Smooth muscle cell (in vitro differentiated cells): Measurements from ENCODE around the gene SIK1. TPM values are rescaled to one million over a fixed set of nuclear protein-coding genes. Genes with fewer than 3 reads are reported as not detected.

Experiments used
- DNase-seq: peaks from one replicate; lab custom pipeline; 2025; ENCODE audit not compliant: unreplicated experiment; lab: John Stamatoyannopoulos, UW
- H2AFZ ChIP-seq: fragments of 200-600 bp; sonication (generic); 2 replicates; pipeline ENCODE4 v1.6.0; 2016; ENCODE audit warnings: antibody characterized with exemption, low read depth, mild to moderate bottlenecking
- H3F3A ChIP-seq: fragments of 200-600 bp; sonication (generic); 2 replicates; pipeline ENCODE4 v1.6.0; 2017; ENCODE audit warnings: antibody characterized with exemption, low read depth
- H3K27ac ChIP-seq: fragments of 200-600 bp; sonication (generic); 2 replicates; pipeline ENCODE4 v1.5.1; 2016; ENCODE audit warnings: low read depth, mild to moderate bottlenecking
- H3K27me3 ChIP-seq: fragments of 200-600 bp; sonication (generic); 2 replicates; pipeline ENCODE4 v1.6.1; 2016; ENCODE audit warnings: low read depth, mild to moderate bottlenecking
- H3K36me3 ChIP-seq: fragments of 200-600 bp; sonication (generic); 2 replicates; pipeline ENCODE4 v1.5.1; 2016; ENCODE audit warnings: low read depth
- H3K4me1 ChIP-seq: fragments of 200-600 bp; sonication (generic); 2 replicates; pipeline ENCODE4 v1.5.1; 2016; ENCODE audit warnings: low read depth
- H3K4me2 ChIP-seq: fragments of 200-600 bp; sonication (generic); 2 replicates; pipeline ENCODE4 v1.6.0; 2016; ENCODE audit warnings: mild to moderate bottlenecking
- H3K4me3 ChIP-seq: fragments of 200-600 bp; sonication (generic); 2 replicates; pipeline ENCODE4 v1.5.1; 2016; ENCODE audit warnings: mild to moderate bottlenecking
- H3K79me2 ChIP-seq: fragments of 200-600 bp; sonication (generic); 2 replicates; pipeline ENCODE4 v1.6.0; 2016; ENCODE audit warnings: low read depth, mild to moderate bottlenecking
- H3K9ac ChIP-seq: fragments of 200-600 bp; sonication (generic); 2 replicates; pipeline ENCODE4 v1.6.0; 2016; ENCODE audit warnings: low read depth
- H3K9me3 ChIP-seq: fragments of 200-600 bp; sonication (generic); replicated peaks from 2 replicates; pipeline ENCODE4 v1.5.1; 2016; ENCODE audit warnings: low read depth
- H4K20me1 ChIP-seq: fragments of 200-600 bp; sonication (generic); 2 replicates; pipeline ENCODE4 v1.6.0; 2016; ENCODE audit warnings: low read depth
- WGBS: methylation state at CpG from one replicate; pipeline ENCODE4 v1.1.7; 2016; ENCODE audit warnings: low lambda C conversion rate; 5-methylcytosine and 5-hydroxymethylcytosine counted together
- polyA plus RNA-seq: library from polyadenylated mRNA; unstranded; fragments of >200 nt; fragmentation: Nextera tagmentation; extraction: Ambion mirVana; gene quantifications from 2 replicates; pipeline ENCODE4 v1.2.1, GENCODE V29; 2016
- total RNA-seq: library from RNA; depleted of rRNA; stranded (reverse); fragments of >200 nt; gene quantifications from 2 replicates; pipeline ENCODE4 v1.2.3, GENCODE V29; 2014
- TF ChIP-seq, protein P1 (sequence below): fragments of 200-600 bp; sonication (generic); IDR thresholded peaks from 2 replicates; pipeline ENCODE4 v1.5.1; 2017; ENCODE audit warnings: borderline replicate concordance, mild to moderate bottlenecking, antibody characterized with exemption; ENCODE audit not compliant: insufficient read depth, poor library complexity, severe bottlenecking

Gene SIK1
- total and polyA plus RNA-seq, 2 experiments from 2014 or later, result 3.9 to 18.2 TPM

DNA sequence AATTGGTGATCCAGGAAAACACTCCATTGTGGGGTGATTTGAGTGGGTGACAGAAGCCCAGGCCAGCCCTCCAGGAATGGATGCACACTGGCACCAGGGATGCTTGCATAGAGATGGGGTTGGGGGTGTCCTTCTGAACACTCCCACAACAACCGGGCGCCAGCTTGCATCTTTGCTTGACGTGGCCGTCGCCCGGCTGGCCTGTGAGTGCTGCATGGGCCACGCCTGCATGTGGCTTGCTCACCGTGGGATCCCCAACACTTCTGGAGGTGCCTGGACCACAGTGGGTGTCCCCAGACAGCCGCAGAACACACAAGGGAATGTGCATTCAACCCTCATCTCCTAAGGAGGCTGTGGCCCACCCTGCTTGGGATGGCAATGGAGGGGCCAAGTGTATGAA lies 55.1 kb downstream of the SIK1 start:
- Histone ChIP-seq H3K9ac (no peak overlapping the region), H3K27ac (no peak overlapping the region), H3K4me2 (no peak overlapping the region), H3K4me1 (peaks cover 6% of the 10 kb centered on the region), H4K20me1 (no peaks in the 10 kb centered on the region), H3K79me2 (no peaks in the 10 kb centered on the region), H3K9me3 (no peaks in the 10 kb centered on the region), H3K27me3 (no peaks in the 10 kb centered on the region), H3F3A (peaks cover 4% of the 10 kb centered on the region), H3K36me3 (no peaks in the 10 kb centered on the region), H3K4me3 (no peak overlapping the region), H2AFZ (no peak overlapping the region)
- 99% methylated on average over 9 of the region's 9 CpGs for WGBS
- TF ChIP-seq, protein P1, sequence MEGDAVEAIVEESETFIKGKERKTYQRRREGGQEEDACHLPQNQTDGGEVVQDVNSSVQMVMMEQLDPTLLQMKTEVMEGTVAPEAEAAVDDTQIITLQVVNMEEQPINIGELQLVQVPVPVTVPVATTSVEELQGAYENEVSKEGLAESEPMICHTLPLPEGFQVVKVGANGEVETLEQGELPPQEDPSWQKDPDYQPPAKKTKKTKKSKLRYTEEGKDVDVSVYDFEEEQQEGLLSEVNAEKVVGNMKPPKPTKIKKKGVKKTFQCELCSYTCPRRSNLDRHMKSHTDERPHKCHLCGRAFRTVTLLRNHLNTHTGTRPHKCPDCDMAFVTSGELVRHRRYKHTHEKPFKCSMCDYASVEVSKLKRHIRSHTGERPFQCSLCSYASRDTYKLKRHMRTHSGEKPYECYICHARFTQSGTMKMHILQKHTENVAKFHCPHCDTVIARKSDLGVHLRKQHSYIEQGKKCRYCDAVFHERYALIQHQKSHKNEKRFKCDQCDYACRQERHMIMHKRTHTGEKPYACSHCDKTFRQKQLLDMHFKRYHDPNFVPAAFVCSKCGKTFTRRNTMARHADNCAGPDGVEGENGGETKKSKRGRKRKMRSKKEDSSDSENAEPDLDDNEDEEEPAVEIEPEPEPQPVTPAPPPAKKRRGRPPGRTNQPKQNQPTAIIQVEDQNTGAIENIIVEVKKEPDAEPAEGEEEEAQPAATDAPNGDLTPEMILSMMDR, result no peak
- no peak for DNase-seq

GRCh38 chr21:43370888-43371570 lies 55.9 kb downstream of the SIK1 start:
- Histone ChIP-seq H3K27me3 (no peaks in the 10 kb centered on the region), H2AFZ (no peak overlapping the region), H3F3A (peaks cover 4% of the 10 kb centered on the region), H4K20me1 (no peaks in the 10 kb centered on the region), H3K36me3 (no peaks in the 10 kb centered on the region), H3K4me3 (no peak overlapping the region), H3K4me2 (peak overlapping the region; percentile 12), H3K9me3 (no peaks in the 10 kb centered on the region), H3K4me1 (peaks cover 6% of the 10 kb centered on the region), H3K79me2 (no peaks in the 10 kb centered on the region), H3K27ac (peak overlapping the region; percentile 29), H3K9ac (no peak overlapping the region)
- TF ChIP-seq, protein P1, result no peak
- WGBS, result 61% methylated on average over 2 of the region's 2 CpGs
- no peak for DNase-seq

GRCh38 chr21:43370091-43370658 lies 56.8 kb downstream of the SIK1 start:
- WGBS, result 54% methylated on average over 20 of the region's 20 CpGs
- H3K9ac ChIP-seq, result peak overlapping the region; percentile 37
- no peaks in the 10 kb centered on the region for H3K27me3 ChIP-seq
- H2AFZ ChIP-seq, result no peak overlapping the region
- H3K4me1 ChIP-seq, result peaks cover 6% of the 10 kb centered on the region
- no peaks in the 10 kb centered on the region for H3K79me2 ChIP-seq
- H3K36me3 ChIP-seq, result no peaks in the 10 kb centered on the region
- TF ChIP-seq, protein P1, result no peak
- H3K9me3 ChIP-seq, result no peaks in the 10 kb centered on the region
- H4K20me1 ChIP-seq, result no peaks in the 10 kb centered on the region
- no peak overlapping the region for H3K4me3 ChIP-seq
- H3K27ac ChIP-seq, result peak overlapping the region; percentile 58
- peaks cover 4% of the 10 kb centered on the region for H3F3A ChIP-seq
- peak overlapping the region; percentile 16 for H3K4me2 ChIP-seq
- peak; percentile 19 for DNase-seq
